Osteocyte (in vitro differentiated cells): ENCODE measurements around the gene ABAT. TPM values are rescaled to one million over a fixed set of nuclear protein-coding genes. Genes with fewer than 3 reads are reported as not detected.

ENCODE experiments used
- DNase-seq: peaks from one replicate; pipeline ENCODE4 v3.0.0; 2021; ENCODE audit warnings: mixed read lengths; ENCODE audit not compliant: unreplicated experiment; ENCODE audit errors: extremely low spot score
- H3K27ac Mint-ChIP-seq: one replicate; pipeline ENCODE4 v1.8.0; 2021; ENCODE audit warnings: mild to moderate bottlenecking, mixed read lengths; ENCODE audit not compliant: unreplicated experiment
- H3K27me3 Mint-ChIP-seq: one replicate; pipeline ENCODE4 v1.8.0; 2021; ENCODE audit warnings: mixed read lengths; ENCODE audit not compliant: unreplicated experiment
- H3K36me3 Mint-ChIP-seq: one replicate; pipeline ENCODE4 v1.8.0; 2021; ENCODE audit warnings: mixed read lengths; ENCODE audit not compliant: unreplicated experiment
- H3K4me1 Mint-ChIP-seq: one replicate; pipeline ENCODE4 v1.8.0; 2021; ENCODE audit warnings: mixed read lengths; ENCODE audit not compliant: unreplicated experiment
- H3K4me3 Mint-ChIP-seq: one replicate; pipeline ENCODE4 v1.8.0; 2021; ENCODE audit warnings: mild to moderate bottlenecking, moderate library complexity, mixed read lengths; ENCODE audit not compliant: unreplicated experiment
- H3K9me3 Mint-ChIP-seq: one replicate; pipeline ENCODE4 v1.8.0; 2021; ENCODE audit warnings: mixed read lengths; ENCODE audit not compliant: unreplicated experiment
- CTCF ChIP-seq: fragments of 200-600 bp; sonication (generic); IDR thresholded peaks from 2 replicates; pipeline ENCODE4 v1.5.0; 2021; ENCODE audit warnings: antibody characterized with exemption, mild to moderate bottlenecking, moderate library complexity
- total RNA-seq: library from RNA; stranded (reverse); gene quantifications from 2 replicates; pipeline ENCODE4 v1.2.1, GENCODE V29; 2021

ABAT gene
- total RNA-seq, 1 donor from 2014 or later: 3.0 TPM

DNA sequence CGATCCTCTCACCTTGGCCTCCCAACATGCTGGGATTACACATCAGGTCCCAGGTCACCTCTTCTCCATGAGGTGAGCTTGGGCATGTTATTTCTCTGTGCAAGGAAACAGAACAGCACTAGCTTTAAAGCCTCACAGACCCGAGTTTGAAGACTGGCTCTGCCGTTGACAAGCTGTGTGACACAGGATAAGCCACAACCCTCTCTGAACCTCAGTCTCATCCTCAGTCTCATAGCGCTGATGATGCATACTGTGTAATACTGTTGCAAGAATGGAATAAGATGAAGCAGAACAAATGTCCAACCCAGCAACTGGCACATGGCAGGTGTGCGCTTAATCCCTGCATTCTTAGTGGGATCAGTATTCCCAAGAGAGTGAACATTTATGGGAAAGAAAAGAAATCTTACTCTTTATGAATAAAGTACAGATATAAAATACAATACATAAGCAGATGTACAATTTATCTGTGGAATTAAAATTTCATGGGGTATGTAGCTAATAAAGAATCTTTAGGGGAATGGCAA lies 43.5 kb downstream of the ABAT start:
- Mint-ChIP-seq H3K27me3 (peaks cover 7% of the 10 kb centered on the region), H3K4me3 (no peak overlapping the region), H3K27ac (no peak overlapping the region), H3K4me1 (no peaks in the 10 kb centered on the region), H3K36me3 (no peaks in the 10 kb centered on the region), H3K9me3 (peaks cover 4% of the 10 kb centered on the region)
- no peak for TF ChIP-seq CTCF
- no peak for DNase-seq

DNA sequence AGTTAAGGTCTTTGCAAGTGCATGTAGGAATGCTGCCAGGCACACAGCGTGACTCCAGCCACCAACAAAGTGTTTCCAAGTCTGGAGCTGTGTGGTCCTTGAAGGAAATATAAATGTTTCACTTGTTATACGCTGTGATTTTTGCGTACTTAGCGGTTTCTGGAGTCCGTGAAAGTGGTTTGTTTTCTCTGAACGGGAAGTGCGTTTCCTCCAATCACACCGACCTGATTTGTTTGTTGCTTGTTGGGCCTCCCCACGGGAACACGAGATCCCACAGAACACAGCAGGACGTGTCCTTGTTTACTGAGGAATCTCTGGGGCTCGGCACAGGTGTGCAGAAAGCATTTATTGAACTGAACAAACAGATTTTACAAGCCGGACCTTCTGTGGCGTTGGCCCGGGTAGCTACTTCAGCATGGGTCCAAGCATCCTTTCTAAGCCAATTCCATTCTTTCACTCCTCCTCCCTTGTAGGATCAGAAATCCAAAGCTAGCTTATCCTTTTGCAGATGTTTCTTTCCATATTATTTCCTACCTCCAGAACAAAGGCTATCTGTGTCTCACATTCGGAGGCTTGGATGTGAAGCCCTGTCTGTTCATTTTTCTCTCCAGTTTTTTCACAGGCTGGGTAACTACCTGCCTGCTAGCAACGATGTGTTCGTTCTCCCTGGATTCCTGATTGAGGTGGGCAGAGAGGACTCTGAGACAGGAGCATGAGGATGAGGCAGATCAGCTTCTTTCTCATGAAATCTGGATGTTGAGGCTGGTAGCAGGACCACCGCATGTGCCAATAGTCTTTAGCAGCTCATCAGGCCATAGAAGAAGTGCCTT lies 44.6 kb downstream of the ABAT start:
- no peak for TF ChIP-seq CTCF
- H3K36me3 Mint-ChIP-seq: no peaks in the 10 kb centered on the region
- no peak for DNase-seq
- H3K27ac Mint-ChIP-seq: no peak overlapping the region
- no peaks in the 10 kb centered on the region for H3K27me3 Mint-ChIP-seq
- peaks cover 4% of the 10 kb centered on the region for H3K9me3 Mint-ChIP-seq
- no peak overlapping the region for H3K4me3 Mint-ChIP-seq
- H3K4me1 Mint-ChIP-seq: no peaks in the 10 kb centered on the region

GRCh38 chr16:8720080-8720966 lies 45.9 kb downstream of the ABAT start:
- no peaks in the 10 kb centered on the region for H3K36me3 Mint-ChIP-seq
- DNase-seq: no peak
- TF ChIP-seq CTCF: no peak
- H3K4me3 Mint-ChIP-seq: no peak overlapping the region
- H3K4me1 Mint-ChIP-seq: no peaks in the 10 kb centered on the region
- no peak overlapping the region for H3K27ac Mint-ChIP-seq
- H3K9me3 Mint-ChIP-seq: peaks cover 4% of the 10 kb centered on the region
- no peaks in the 10 kb centered on the region for H3K27me3 Mint-ChIP-seq

GRCh38 chr16:8720967-8721308 lies 46.5 kb downstream of the ABAT start:
- Mint-ChIP-seq H3K9me3 (peaks cover 4% of the 10 kb centered on the region), H3K36me3 (no peaks in the 10 kb centered on the region), H3K27ac (no peak overlapping the region), H3K27me3 (no peaks in the 10 kb centered on the region), H3K4me3 (no peak overlapping the region), H3K4me1 (no peaks in the 10 kb centered on the region)
- no peak for TF ChIP-seq CTCF
- no peak for DNase-seq
